Measurements from ENCODE around the gene CEP112.

DNA sequence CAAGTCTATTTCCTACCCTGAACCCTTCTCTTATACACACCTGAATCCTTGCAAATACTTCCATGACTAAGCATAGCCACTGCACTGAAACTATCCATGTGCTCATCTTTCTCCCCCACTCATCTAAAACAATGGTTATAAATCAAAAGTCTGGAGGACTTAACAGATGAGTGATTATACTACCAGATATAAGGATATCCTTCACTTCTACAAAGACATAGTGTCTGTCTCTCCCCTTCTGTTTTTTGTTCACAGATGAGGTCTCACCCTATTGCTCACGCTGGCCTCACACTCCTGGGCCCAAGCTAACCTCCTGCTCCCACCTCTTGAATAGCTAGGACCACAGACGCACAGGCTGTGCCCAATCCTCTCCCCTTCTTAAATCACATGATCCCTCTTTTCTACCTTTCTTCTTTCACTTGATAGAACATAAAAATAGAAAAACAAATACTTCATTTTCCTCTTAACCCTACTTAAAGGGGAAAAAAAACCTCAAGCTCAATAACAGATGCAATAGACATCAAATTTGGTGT is 19.2 kb downstream of the CEP112 start:
- TF ChIP-seq, protein P1, sequence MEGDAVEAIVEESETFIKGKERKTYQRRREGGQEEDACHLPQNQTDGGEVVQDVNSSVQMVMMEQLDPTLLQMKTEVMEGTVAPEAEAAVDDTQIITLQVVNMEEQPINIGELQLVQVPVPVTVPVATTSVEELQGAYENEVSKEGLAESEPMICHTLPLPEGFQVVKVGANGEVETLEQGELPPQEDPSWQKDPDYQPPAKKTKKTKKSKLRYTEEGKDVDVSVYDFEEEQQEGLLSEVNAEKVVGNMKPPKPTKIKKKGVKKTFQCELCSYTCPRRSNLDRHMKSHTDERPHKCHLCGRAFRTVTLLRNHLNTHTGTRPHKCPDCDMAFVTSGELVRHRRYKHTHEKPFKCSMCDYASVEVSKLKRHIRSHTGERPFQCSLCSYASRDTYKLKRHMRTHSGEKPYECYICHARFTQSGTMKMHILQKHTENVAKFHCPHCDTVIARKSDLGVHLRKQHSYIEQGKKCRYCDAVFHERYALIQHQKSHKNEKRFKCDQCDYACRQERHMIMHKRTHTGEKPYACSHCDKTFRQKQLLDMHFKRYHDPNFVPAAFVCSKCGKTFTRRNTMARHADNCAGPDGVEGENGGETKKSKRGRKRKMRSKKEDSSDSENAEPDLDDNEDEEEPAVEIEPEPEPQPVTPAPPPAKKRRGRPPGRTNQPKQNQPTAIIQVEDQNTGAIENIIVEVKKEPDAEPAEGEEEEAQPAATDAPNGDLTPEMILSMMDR (conservative IDR thresholded peaks at IDR 0.05 in 1 of 2, IDR thresholded peaks at IDR 0.05 in 1 of 2; ENCODE audit: low read depth in 1 of 2, low read length in 2 of 2) = no peak
- TF ChIP-seq EZH2 (IDR thresholded peaks at IDR 0.05; ENCODE audit: low read length, missing control alignments) = no peak

Measured in fibroblast of lung (primary cell).